Posterior vena cava (tissue), 2 donors: ENCODE measurements around the gene DNAJC28. TPM values are rescaled to one million over a fixed set of nuclear protein-coding genes. Genes with fewer than 3 reads are reported as not detected.
"Not testable (repeated sequence)": the region's sequence is repeated elsewhere in the genome, so short reads cannot be mapped to it uniquely, and the experiment has no call there.

Experiments used
- DNase-seq: peaks from one replicate; pipeline ENCODE4 v3.0.0-alpha.2; 2020; ENCODE audit warnings: low spot score
- intact Hi-C, 2 donors: fragments of 100-400 bp; cut with DNase I; formaldehyde crosslinking; loops; one replicate each; pipeline versions ENCODE4 v1.14.1 to v1.14.2; 2022 to 2023
- total RNA-seq, 2 donors: library from RNA; stranded (reverse); fragmentation: NEBNext Ultra II Directional; extraction: Animal tissue kit (Norgen Biotek cat#: 25700); gene quantifications; one replicate each; pipeline ENCODE4 v1.2.1, GENCODE V29; 2021
- donor health status: DM: yes; HTN: yes; CAD: no.
- donor health status: DM: yes; HTN: yes; CAD: no.

The DNAJC28 gene
- total RNA-seq, 2 donors from 2014 or later = 1.3 to 1.6 TPM

GRCh38 chr21:33488936-33489335 lies 2.6 kb downstream of the DNAJC28 start:
- intact Hi-C loops = loop anchor here in 1 of 2 donors (5.0 kb wide), 1 partner anchor 38 kb away; no protein-coding TSS in a partner anchor
- DNase-seq = no peak

GRCh38 chr21:33487996-33488395 lies 3.5 kb downstream of the DNAJC28 start:
- intact Hi-C loops = loop anchor here in 1 of 2 donors (5.0 kb wide), 1 partner anchor 39 kb away; no protein-coding TSS in a partner anchor
- DNase-seq = no peak

- intact Hi-C loops = no loop called here
- DNase-seq = peak; percentile 71
Observed at GRCh38 chr21:33481314-33481943, 10.1 kb downstream of the DNAJC28 start.

GRCh38 chr21:33480481-33481103 lies 10.9 kb downstream of the DNAJC28 start:
- intact Hi-C loops = no loop called here

GRCh38 chr21:33479679-33480480 lies 11.6 kb downstream of the DNAJC28 start, which contains the start of gene TMEM50B:
Gene TMEM50B, minus strand, starts transcription at chr21:33479974. Its CDS starts 11,089 bp downstream, at chr21:33468885.
- intact Hi-C loops = no loop called here

More at GRCh38 chr21:33480481-33481103, 10.9 kb downstream of the DNAJC28 start:
- DNase-seq = peak; percentile 32

GRCh38 chr21:33478935-33479678 lies 12.4 kb downstream of the DNAJC28 start:
- DNase-seq = peak; percentile 82
- intact Hi-C loops = no loop called here

More at GRCh38 chr21:33479679-33480480, 11.6 kb downstream of the DNAJC28 start, which contains the start of gene TMEM50B:
- DNase-seq = peak; percentile 99

GRCh38 chr21:33478182-33478581 lies 13.3 kb downstream of the DNAJC28 start:
- peak; percentile 14 for DNase-seq
- intact Hi-C loops = no loop called here

- no peak for DNase-seq
- intact Hi-C loops = no loop called here
Observed at GRCh38 chr21:33477066-33477465, 14.4 kb downstream of the DNAJC28 start.

- intact Hi-C loops = no loop called here
- no peak for DNase-seq
Observed at GRCh38 chr21:33473344-33473743, 18.2 kb downstream of the DNAJC28 start.

GRCh38 chr21:33470701-33471100 lies 20.8 kb downstream of the DNAJC28 start:
- DNase-seq = no peak
- intact Hi-C loops = no loop called here

GRCh38 chr21:33469183-33469582 lies 22.3 kb downstream of the DNAJC28 start:
- DNase-seq, intact Hi-C loops: not testable (repeated sequence)

- intact Hi-C loops = no loop called here
- DNase-seq = no peak
Observed at GRCh38 chr21:33461538-33462250, 29.8 kb downstream of the DNAJC28 start.

- intact Hi-C loops = no loop called here
- DNase-seq = no peak
Observed at GRCh38 chr21:33458861-33459260, 32.7 kb downstream of the DNAJC28 start.

GRCh38 chr21:33455686-33456446 lies 35.6 kb downstream of the DNAJC28 start:
- DNase-seq = no peak
- intact Hi-C loops = no loop called here

- intact Hi-C loops = no loop called here
- no peak for DNase-seq
Observed at GRCh38 chr21:33452362-33452761, 39.2 kb downstream of the DNAJC28 start.

GRCh38 chr21:33451634-33452071 lies 39.9 kb downstream of the DNAJC28 start:
- DNase-seq = no peak
- intact Hi-C loops = no loop called here

- intact Hi-C loops = loop anchor here in 1 of 2 donors (5.0 kb wide), 1 partner anchor 252 kb away; no protein-coding TSS in a partner anchor
- DNase-seq = no peak
Observed at GRCh38 chr21:33449616-33450015, 41.9 kb downstream of the DNAJC28 start.

- intact Hi-C loops = loop anchor here in 1 of 2 donors (5.0 kb wide), 1 partner anchor 249 kb away; no protein-coding TSS in a partner anchor
- DNase-seq = not testable (repeated sequence)
Observed at GRCh38 chr21:33446620-33447019, 44.9 kb downstream of the DNAJC28 start.
